D341Med (cell line): ENCODE data around the gene PNLIPRP2.

Experiments
- DNase-seq: peaks from one replicate; pipeline ENCODE4 v3.0.0; 2012; ENCODE audit warnings: low spot score

PNLIPRP2 gene

GRCh38 chr10:116683821-116684220 is 63.1 kb downstream of the PNLIPRP2 start:
- no peak for DNase-seq

DNA sequence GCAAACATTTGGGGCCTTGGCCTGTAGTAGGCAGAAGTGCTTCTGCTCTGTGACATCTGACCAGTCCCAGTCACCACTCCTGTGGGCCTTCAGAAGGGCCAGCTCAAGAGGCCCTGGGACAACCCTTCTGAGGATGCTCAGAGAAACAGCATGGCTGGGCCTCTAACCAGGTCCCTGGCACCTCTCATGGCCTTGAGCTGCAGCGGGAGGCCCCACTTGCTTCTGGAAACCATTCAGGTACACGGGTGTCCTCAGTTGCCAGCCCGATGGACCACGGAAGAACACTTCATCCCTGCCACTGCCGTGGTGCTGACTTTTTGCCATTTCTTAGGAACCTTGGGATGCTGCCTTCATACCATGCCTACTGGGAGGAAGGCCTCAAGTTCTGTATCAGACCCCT is 64.0 kb downstream of the PNLIPRP2 start:
- DNase-seq, result no peak

- DNase-seq, result no peak
Measured at GRCh38 chr10:116685807-116686206, 65.1 kb downstream of the PNLIPRP2 start.

DNA sequence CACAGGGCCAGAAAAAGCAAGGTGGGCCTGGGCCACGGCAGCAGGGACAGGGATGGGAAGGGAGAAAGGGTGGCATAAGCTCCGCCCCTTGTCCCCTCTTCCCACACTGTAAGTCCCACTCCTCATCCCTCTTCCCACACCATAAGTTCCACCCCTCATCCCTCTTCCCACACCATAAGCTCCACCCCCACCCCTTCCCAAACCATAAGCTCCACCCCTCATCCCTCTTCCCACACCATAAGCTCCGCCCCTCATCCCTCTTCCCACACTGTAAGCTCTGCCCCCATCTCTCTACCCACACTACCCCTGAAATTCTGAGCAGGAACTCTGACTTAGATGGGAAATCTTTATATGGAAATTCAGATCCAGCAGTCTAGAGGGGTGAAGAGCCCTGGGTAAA is 65.9 kb downstream of the PNLIPRP2 start:
- DNase-seq, result no peak

- no peak for DNase-seq
Measured at GRCh38 chr10:116687633-116688032, 66.9 kb downstream of the PNLIPRP2 start.

GRCh38 chr10:116688241-116688711 is 67.5 kb downstream of the PNLIPRP2 start:
- no peak for DNase-seq

- DNase-seq, result no peak
Measured at GRCh38 chr10:116688741-116689495, 68.2 kb downstream of the PNLIPRP2 start.

- DNase-seq, result no peak
Measured at GRCh38 chr10:116689744-116690143, 69.0 kb downstream of the PNLIPRP2 start.

DNA sequence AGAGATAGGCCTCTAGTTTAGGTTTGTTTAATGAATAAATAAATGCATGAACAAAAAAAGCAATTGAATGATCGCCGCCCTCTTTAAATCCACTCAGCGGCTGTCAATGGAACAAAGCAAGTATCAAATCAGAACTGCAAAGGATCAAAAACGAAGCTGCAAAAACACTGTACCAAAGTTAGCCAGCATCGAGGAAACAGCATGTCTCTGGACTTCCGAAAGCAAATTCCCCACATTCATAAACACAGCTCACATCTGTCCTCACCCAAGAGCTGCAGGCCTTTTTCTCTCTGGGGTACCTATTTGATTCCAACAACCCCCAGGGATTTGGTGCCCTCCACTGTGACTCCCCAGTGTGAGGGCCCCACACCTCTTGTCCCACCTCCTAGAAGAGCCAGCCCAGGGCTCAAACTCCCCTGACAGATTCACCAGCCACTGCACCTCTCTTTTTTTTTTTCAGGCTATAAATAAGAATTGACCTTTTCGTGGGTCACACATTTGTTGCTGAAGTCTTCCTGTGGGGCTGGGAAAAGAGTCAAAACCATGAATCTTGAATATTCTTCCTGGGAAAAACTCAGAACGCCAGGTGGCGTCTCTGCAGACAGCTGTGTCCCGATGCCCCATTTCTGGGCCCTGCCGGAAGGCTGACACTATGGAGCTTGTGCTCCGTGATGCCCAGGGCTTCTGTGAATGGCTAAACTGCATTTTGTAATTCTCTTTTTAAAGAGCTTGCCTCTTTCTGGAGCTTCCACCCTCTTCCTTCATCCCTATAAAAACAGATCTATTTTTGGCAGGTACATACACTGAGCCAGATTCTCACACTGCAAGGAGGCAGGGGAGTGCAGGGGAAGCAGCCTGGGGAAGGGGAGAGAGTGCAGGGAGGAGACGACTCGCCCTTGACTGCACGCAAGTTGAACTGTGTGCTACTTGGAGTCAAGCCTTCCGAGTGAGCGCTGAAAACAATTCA is 69.9 kb downstream of the PNLIPRP2 start:
- DNase-seq, result no peak

DNA sequence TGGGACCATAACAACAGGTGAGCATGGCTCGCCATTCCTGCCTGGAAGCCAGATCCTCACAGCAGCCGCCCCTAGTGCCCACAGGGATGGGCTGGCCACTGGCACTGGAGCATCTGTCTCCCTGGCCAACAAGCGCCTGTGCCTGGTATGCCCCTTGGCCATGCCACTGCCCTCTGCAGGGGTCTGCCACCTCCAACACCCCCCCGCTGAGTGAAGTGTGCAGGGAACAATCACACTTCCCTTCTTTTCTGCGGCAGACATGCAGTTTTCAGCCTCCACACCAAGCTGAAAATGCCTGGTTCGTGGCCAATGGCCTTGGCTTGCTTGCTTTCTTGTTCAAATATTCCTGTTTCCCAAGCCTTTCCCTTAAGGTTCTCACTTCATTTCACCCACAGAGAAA is 70.9 kb downstream of the PNLIPRP2 start:
- DNase-seq, result no peak

GRCh38 chr10:116692225-116692624 is 71.5 kb downstream of the PNLIPRP2 start:
- no peak for DNase-seq

- DNase-seq, result no peak
Measured at GRCh38 chr10:116694243-116694926, 73.6 kb downstream of the PNLIPRP2 start.
